GM21360 (cell line): ENCODE data around the gene DYSF.

Source experiments
- ATAC-seq: cut with Tn5 transposase; IDR thresholded peaks from one replicate; pipeline ENCODE4 v1.9.1; 2021; ENCODE audit warnings: mild to moderate bottlenecking, moderate library complexity; ENCODE audit not compliant: unreplicated experiment

Gene DYSF

DNA sequence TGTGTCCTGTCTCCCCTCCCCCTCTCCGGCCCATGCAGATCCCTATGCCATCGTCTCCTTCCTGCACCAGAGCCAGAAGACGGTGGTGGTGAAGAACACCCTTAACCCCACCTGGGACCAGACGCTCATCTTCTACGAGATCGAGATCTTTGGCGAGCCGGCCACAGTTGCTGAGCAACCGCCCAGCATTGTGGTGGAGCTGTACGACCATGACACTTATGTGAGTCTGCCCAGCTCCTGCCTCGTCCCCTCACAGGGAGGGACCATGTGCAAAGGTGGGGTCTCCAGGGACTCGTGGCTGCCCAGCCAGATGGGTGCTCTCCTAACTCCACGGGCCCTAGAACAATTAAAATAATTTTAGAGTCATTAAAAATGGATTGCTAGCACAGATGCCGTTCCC, 145.2 kb downstream of the DYSF start:
- ATAC-seq: no peak

DNA sequence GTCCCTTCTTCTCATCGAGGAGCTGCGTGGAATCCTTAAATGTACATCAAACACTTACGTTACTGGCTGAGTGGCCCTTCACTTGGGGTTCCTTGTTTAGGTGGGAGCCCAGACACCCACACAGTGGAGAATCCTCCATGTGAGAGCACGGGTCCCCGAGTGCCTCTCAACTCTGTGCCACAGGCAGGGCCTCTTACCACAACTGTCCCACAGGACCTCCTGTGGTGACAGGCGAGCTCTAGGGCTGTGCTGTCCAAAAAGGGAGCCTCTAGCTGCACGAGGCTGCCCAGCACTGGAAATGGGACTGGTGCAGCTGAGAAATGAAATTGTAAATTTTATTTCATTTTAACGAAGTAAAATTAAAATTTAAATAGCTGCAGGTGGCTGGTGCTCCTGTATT, 145.7 kb downstream of the DYSF start:
- no peak for ATAC-seq

DNA sequence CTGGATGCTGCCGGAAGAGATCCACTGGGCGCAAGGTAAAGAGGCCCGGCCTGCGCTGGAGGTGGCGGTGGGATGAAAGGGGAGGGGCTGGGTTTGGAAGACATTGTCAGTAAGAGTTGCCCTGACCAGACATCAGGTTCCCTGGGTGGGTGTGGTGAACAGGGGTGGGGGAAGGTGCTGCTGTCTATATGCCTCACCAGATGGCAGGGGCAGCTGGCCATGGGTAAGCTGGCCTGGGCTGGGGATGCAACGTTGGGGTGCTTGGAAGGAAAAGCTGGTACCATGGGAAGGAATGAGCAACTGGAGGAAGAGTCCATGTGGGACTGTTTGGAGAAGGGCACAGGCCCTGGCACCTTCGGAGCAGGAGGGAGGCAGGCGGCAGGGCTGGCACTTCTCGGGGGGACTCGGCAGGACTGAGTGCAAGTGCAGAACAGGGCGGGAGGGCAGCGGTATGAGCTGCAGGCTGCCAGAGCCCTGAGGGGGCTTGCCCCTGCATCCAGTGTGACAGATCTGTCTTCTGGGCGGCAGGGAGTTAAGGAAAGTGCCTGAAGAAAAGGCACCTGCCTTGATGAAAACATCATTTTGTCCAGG, 146.4 kb downstream of the DYSF start:
- ATAC-seq: no peak

DNA sequence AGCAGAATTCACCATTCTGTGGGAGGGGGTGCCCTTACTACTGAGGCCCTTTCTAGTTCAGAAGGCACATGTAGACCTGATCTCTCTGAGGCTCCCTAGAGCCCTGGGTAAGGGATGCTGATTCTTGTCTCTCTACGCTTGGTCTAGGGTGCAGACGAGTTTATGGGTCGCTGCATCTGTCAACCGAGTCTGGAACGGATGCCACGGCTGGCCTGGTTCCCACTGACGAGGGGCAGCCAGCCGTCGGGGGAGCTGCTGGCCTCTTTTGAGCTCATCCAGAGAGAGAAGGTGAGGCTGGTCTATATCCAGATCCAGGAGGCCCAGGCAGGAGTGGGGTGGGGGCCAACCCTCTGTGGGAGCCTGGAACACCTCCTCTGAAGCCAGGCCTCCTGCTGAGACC, 147.2 kb downstream of the DYSF start:
- no peak for ATAC-seq

DNA sequence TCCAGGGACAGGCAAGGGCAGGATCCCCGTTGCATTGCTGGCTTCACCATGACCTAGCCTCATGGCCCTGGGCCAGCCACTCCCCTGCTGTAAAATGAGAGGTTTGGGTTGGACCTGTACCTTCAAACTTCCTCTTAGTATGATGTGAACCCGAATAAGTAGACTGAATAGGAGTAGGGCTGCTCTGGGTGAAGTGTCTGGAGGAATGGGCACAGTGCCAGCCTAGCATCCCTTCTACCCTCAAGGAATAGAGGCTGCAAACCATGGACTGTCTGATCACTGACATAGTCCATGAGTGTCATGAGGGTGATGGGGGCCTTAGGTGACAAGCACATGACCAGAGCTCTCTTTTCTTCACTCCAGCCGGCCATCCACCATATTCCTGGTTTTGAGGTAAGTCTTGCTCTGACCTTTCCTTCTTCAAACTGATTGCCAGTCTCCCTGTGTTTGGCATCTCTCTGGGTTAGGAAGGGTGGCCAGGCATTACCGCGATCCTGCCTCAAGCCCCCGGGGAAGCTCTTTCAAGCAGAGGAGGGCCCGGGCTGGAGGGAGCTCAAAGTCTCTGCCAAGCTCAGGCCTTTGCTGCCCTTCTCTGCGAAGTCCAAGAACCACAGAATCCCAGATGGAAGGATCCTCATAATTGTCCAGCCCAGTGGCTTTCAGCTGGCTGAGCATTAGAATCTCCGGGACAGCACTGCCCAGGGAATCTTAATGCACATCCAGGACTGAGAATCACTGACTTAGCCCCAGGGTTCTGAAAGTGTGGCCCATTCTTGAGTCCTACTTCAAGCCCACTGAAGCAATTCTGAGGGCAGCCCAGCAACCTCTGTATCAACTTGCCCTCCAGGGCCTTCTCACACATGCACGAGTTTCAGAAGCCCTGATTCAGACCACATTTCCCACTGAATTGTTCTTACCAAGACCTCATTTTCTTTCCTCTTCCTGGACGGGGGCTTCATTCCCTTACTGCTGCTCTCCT, 148.1 kb downstream of the DYSF start:
- no peak for ATAC-seq

DNA sequence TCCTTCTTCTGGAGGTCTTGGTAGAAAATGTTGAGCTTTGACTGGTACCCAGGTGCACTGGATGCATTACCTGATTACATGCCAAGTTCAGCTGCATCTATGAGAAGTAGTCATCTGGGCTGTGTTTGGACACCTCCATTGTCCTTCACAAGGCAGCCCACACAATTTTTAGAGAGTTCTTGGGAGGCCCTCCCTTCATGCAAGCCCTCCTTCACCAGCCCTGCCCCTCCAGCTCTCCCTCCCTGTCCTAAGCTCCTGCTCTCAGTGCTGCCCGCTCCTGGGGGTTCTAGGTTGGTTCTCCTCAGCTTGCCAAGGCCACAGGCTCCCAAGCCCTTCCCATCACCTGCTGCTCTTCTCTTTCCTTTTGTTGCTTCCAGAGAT, 148.7 kb downstream of the DYSF start:
- ATAC-seq: no peak

DNA sequence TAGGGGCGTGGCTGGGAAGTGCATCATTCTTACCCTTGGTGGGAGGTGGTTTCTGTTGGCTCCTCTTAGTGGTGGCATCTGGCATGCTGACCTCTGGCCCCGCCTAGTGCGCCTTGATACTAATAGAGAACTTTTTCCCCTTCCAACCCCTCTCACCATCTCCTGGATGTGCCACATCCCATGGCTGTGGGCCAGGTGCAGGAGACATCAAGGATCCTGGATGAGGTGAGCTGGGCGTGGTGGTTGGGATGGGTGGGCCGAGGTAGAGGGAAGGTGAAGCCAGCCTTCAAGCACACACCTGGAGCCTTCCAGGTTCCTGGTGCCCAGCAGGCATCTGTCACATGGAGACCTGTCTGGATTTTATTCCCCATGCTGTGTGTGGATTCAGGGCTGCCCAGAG, 149.2 kb downstream of the DYSF start:
- no peak for ATAC-seq

DNA sequence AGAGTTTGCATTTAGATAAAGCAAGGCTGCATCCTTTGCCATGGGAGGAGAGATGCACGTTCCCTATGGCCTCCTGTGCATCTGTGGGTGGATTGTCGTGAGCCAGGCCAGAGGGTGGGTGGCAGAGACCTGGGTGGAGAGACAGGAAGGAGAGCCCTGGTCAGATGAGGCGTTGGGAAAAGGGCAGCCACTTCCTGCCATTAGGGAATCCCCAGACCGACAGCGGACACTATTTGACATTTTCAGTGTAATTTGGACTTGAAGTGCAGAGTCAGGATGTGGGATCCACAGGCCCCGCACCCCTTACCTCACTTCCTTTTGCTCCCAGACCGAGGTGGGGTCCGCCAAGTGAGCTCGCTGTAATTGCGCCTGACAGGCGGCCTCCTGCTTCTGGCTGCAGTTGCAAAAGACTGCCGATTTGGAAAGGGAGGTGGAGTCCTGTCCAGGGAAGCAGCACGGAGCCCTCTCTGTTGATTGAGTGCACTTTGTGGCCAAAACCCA, 150.0 kb downstream of the DYSF start:
- ATAC-seq: no peak

DNA sequence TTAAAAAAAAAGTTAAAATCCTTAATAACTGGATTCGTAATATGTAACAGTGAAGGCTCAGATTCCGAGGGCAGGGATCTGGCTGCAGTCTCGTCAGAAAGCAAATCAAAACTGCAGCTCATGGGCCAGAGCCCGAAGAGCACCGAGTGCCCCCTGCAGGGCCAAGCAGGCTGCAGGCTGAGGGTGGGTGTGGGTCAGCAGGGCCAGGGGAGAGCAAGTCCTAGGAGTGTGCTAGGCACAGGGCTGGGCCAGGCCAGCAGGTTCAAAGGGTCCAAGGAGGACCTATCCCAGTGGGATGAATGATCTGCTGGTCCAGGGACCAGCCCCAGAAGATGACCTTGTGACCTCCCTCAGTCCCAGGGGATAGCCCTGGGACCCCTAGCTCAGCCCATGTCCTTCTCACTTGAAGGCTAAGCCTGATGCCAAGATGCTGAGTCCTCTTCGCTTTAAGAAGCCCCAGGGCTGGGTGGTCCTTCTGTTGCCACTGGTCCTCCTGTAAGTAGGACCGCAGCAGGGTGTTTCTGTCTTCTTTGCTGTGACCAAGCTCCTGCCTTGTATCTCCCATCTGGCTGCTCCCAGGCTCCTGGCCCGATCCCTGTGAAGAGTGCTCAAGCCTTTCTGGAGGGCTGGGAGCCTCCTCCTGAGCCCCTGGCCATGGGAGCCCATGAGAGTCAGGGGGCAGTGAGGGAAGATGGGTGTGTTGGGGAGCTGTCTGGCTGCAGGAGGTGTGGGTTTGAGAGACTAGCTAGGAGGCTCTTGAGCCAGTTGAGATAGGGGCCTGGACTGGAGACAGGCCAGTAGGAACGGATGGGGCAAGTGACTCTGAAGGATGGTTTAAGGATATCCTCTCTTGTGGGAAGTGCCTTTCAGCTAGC, 150.7 kb downstream of the DYSF start:
- no peak for ATAC-seq

DNA sequence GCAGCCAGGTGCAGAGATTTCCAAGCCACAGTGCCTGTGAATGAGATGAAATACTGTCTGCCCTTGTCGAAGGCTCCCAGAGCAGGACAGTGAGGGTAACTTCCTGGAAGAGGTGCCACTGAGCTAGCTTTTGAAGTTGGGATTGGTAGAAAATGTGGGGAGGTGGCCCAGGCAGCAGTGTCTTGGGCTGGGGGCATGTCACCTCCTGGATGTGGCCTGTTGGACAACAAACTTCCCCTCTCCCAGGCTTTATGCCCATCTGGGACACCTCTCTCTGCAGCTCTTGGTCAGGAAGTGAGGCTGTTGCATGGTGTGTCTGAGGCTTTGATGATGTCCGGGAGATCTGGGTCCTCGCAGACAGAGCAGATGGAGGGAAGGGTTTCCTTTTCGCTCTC, 151.4 kb downstream of the DYSF start:
- ATAC-seq: no peak

DNA sequence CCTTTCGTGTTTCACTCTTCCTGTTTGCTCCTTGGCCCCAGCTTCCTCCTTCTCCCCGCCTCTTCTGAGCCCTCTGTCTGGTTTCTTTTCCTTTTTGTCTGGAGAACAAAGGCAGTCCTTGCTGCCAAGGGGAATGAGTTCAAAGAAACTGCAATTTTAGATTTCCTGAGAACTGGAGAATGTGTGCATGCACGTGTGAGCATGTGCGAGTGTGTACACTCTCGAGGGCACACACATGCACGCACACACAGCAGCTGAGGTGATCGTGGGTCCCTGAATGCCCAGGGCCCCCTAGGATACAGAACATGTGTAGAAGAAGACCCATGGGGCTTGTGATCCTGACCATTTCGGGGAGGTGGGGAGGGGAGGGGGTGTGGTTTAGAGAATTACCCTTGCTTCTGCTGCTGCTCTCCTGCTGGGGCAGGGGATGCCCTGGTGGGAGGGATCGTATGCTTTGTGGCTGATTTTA, 151.8 kb downstream of the DYSF start:
- no peak for ATAC-seq

DNA sequence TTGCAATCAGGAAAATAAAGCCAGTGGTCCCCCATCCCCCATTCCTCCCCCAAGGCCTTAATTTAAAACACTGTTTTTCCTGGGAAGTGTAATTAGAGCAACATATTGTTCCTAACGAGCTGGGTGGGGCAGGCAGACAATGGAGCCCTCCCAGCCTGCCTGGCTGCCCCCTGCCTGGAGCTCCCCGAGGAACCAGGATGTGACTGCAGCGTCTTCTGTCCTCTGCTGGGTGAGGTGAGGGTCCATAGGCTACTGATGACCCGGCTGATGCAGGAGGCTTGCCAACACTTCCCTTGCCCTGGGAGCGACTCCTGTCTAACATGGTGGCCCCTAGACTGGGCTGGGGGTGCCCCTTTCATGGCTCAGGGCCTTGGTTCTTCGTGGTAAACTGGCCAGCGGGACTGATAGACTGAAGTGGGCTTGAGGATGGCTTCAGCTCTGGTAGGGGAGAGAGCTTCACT, 152.4 kb downstream of the DYSF start:
- ATAC-seq: no peak

DNA sequence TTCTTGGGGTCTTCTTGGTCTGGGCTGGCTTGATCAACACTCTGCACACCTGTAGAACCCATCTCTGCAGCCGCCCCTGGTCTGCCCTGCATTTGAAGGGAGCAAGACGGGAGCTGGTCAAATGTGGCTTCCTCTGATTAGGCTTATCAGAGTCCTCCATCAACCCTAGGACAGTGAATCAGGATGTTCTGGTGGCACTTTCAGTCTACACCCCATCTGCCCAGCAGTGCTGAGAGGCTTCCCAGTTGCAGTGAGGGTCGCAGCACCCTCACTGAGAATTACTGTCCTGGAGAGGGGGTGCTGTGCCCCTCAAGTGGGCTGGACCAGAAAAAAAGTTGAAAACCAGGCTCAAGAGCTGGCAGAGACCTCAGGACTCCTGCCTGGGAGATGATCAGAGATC, 152.9 kb downstream of the DYSF start:
- ATAC-seq: no peak

DNA sequence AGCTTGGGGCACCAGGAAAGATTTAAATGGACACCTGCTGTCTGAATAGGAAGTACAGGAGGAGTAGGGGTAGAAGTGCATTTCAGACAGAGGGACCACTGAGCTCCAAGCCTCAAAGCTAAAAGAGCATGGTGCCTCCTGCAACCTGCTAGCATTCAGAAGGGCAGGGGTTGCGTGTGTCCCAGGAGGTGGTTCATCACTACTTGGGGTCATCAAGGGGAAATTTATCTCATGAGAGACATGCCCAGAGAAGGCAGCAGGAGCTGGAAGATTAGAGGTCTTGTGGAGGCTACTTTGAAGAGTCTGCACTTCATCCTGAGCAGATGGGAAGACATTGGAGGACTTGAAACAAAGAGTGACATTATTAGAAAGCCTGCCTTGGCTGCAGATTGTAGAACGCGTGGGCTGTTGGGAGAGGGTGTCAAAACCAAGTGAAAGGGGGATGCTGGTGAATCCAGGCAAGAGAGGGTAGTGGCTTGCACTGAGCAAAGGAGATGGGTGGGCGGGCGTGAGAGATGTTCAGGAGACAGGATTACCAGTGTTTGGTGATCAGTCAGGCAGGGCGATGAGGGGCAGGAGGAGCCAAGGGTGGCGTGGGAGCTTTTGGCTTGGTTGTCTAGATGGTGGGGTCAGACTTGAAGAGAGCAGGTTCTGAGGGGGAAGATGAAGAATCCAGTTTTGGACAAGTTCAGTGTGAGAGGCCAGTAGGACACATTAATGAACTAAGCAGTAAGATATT, 154.0 kb downstream of the DYSF start:
- ATAC-seq: no peak

DNA sequence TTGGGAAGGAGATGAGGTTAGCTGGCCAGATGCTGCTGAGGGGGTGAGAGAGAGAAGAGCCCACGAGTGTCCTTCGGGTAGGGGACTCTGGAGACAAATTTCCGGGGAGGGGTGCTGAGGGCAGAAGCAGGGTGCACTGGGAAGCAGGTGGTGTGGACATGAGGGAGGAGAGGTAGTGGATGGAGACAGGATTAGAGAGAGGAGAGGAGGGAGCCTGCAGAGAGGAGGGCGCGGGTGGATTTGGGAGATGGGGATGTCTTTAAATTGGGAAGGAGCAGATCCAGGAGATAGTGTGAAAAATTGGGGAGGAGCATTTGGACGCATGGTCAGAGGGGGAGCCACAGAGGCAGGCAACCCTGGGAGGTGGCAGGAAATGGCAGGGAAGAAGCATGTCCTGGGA, 154.7 kb downstream of the DYSF start:
- ATAC-seq: no peak

DNA sequence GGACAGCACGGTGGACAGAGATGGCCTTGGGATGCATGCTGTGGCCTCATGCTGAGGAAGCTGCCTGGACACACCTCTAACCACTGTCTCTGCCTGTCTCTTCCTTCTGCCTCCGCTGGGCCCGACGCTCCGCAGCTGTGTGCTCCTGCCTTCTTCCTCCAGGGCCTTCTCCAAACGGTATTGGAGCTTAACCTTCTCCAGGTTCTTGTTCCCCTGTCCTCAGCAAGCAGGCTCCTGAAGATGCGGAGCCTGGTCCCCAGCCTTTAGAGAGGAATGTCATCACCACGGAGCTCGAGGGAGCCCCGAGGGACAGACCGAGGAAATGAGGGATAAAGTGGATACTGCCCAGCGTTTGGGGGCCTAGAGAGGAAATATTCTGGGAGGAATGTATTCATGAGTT, 155.1 kb downstream of the DYSF start:
- no peak for ATAC-seq

DNA sequence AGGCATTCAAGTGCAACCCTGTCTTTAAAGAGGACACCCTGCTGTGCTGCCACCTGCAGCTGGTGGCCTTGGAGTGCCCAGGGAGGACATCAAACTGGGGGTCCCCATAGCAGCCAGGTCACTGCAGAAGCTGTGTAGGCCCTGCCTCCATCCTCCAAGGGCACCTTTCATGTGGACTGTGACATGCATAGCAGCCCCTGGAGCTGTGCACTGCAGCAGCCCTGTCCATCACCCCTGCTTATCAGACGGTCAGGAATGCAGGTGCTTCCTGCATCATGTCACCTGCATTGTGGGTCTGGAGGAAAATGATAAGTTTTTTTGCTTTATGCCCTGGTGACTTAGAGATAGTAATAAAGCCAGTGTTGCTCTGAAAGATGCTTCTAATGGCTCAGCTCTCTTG, 155.7 kb downstream of the DYSF start:
- ATAC-seq: no peak

DNA sequence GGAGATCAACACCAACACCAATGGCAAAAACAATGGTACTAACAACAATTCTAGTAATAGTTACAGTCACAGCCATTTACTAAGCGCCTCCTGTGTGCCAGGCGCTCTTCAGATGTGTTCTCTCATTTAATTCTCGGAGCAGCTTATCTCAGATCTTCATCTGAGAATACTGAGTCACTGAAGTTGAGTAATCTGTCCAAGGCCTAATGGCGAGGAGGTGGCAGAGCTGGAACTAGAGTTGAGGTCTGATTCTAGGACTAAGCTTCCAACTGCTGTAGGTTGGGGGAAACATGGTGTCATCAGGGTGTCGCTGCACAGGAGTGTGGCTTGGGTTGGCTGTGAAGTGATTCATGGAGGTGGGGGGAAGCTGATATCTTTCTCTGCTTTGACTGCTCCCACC, 156.1 kb downstream of the DYSF start:
- no peak for ATAC-seq

DNA sequence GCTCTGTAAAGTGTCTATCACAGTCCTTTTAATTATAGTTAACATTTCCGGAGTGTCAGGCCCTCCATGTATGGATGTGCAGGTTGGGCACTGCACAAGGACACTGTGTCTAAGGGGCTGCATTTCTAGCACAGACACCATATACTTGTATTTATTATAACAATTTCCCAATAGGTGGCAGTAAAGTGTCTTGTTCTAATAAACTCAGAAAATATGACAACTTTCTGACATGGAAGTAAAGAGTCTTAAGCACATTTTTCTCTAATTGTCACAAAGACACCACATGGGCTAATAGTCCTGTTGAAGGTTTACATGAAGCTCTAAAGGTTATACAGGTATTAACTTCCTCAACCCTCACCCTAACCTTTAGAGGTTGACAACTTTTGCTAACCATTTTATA, 156.6 kb downstream of the DYSF start:
- ATAC-seq: no peak

DNA sequence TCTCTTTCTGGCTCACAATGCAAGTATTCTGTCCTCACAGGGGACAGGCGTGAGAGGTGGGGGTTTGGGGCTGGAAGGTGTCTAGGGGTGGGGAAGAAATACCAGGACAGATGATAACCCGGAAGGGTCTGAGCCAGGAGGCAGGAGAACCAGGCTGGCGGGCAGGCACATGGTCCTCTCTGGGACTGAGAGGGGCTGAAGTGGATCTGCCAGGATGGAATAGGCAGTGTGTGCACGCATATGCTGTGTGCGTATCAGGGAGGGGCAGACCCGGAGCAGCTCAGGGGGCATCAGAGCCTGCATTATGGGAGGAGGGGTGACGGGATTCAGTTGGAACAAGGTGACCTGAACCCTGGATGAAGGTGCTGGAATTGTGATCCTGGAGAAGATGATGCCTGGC, 157.3 kb downstream of the DYSF start:
- ATAC-seq: no peak
